Astrocyte (in vitro differentiated cells and primary cell): ENCODE measurements around the gene SCN10A.

Experiments
- CTCF ChIP-seq: IDR thresholded peaks from 2 replicates; pipeline ENCODE4 v1.5.1; 2011; ENCODE audit warnings: low read depth, mild to moderate bottlenecking, inconsistent platforms, low read length, moderate library complexity; ENCODE audit not compliant: insufficient read depth
- EZH2 ChIP-seq: IDR thresholded peaks from 2 replicates; pipeline ENCODE4 v1.6.1; 2012; ENCODE audit warnings: mild to moderate bottlenecking, low read length, inconsistent platforms; ENCODE audit not compliant: insufficient read depth

- no peak for TF ChIP-seq CTCF
- no peak for TF ChIP-seq EZH2
Observed at GRCh38 chr3:38811822-38812221, 4.2 kb downstream of the SCN10A start.
